Measurements from ENCODE around the gene PLK1. TPM values are rescaled to one million over a fixed set of nuclear protein-coding genes. Genes with fewer than 3 reads are reported as not detected.

Gene PLK1
- total and polyA plus RNA-seq, 2 of the 13 experiments (the other 11 are each of a cell fraction or from before 2014, with no cell fraction given), result 71.5 to 76.3 TPM

DNA sequence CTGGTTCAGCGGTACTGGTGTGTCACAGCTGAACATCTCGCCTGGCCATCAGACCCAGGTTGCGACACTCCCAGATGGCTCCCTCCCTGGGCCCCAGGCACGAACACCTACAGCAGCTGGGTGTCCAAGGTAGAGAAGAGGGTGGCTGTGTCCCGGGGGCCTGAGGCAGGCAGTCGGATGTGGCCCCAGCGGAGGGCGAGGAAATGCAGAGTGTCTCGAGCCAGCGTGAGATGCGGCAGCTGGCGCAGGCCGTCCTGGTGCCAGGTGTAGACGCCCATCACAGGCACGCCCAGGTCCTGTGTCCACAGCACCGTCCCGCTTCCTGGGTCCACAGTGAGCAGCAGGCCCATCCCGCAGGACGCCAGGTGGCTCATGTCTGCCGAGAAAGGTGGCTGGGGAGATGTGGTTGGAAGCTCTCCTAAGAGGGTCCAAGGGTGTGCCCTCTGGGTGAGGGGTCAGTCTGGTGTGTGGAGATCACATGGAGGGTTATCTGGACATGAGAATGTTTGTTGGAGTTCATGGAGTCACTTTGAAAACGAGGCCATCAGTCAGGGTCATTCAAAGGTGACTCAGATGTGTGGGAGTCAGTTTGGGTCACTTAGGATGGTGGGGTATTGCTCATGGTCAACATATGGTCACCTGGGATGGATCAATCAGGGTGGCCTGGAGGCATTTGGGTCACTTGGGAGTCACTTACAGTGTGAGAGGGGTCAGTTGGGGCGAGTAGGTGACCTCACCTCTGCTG lies 26.3 kb downstream of the PLK1 start (continued):
- TF ChIP-seq, protein P1, sequence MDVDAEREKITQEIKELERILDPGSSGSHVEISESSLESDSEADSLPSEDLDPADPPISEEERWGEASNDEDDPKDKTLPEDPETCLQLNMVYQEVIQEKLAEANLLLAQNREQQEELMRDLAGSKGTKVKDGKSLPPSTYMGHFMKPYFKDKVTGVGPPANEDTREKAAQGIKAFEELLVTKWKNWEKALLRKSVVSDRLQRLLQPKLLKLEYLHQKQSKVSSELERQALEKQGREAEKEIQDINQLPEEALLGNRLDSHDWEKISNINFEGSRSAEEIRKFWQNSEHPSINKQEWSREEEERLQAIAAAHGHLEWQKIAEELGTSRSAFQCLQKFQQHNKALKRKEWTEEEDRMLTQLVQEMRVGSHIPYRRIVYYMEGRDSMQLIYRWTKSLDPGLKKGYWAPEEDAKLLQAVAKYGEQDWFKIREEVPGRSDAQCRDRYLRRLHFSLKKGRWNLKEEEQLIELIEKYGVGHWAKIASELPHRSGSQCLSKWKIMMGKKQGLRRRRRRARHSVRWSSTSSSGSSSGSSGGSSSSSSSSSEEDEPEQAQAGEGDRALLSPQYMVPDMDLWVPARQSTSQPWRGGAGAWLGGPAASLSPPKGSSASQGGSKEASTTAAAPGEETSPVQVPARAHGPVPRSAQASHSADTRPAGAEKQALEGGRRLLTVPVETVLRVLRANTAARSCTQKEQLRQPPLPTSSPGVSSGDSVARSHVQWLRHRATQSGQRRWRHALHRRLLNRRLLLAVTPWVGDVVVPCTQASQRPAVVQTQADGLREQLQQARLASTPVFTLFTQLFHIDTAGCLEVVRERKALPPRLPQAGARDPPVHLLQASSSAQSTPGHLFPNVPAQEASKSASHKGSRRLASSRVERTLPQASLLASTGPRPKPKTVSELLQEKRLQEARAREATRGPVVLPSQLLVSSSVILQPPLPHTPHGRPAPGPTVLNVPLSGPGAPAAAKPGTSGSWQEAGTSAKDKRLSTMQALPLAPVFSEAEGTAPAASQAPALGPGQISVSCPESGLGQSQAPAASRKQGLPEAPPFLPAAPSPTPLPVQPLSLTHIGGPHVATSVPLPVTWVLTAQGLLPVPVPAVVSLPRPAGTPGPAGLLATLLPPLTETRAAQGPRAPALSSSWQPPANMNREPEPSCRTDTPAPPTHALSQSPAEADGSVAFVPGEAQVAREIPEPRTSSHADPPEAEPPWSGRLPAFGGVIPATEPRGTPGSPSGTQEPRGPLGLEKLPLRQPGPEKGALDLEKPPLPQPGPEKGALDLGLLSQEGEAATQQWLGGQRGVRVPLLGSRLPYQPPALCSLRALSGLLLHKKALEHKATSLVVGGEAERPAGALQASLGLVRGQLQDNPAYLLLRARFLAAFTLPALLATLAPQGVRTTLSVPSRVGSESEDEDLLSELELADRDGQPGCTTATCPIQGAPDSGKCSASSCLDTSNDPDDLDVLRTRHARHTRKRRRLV (CRISPR knock-in tag; IDR thresholded peaks at IDR 0.05), result no peak
- TF ChIP-seq ATAD3A (CRISPR knock-in tag; IDR thresholded peaks at IDR 0.05), result no peak
- TF ChIP-seq TOPORS (CRISPR knock-in tag; IDR thresholded peaks at IDR 0.05), result no peak
- no peak for TF ChIP-seq MAFF (IDR thresholded peaks at IDR 0.05; ENCODE audit: low read depth, low read length)
- no peak for TF ChIP-seq BRD4 (CRISPR knock-in tag; IDR thresholded peaks at IDR 0.05)
- TF ChIP-seq CHD2 (IDR thresholded peaks at IDR 0.05; ENCODE audit: low read depth, low read length), result no peak
- no peak for TF ChIP-seq SOX13 (IDR thresholded peaks at IDR 0.05)
- TF ChIP-seq SOX13 (CRISPR knock-in tag; conservative IDR thresholded peaks at IDR 0.05 in 1 of 2, IDR thresholded peaks at IDR 0.05 in 1 of 2), result no peak
- TF ChIP-seq, protein P2, sequence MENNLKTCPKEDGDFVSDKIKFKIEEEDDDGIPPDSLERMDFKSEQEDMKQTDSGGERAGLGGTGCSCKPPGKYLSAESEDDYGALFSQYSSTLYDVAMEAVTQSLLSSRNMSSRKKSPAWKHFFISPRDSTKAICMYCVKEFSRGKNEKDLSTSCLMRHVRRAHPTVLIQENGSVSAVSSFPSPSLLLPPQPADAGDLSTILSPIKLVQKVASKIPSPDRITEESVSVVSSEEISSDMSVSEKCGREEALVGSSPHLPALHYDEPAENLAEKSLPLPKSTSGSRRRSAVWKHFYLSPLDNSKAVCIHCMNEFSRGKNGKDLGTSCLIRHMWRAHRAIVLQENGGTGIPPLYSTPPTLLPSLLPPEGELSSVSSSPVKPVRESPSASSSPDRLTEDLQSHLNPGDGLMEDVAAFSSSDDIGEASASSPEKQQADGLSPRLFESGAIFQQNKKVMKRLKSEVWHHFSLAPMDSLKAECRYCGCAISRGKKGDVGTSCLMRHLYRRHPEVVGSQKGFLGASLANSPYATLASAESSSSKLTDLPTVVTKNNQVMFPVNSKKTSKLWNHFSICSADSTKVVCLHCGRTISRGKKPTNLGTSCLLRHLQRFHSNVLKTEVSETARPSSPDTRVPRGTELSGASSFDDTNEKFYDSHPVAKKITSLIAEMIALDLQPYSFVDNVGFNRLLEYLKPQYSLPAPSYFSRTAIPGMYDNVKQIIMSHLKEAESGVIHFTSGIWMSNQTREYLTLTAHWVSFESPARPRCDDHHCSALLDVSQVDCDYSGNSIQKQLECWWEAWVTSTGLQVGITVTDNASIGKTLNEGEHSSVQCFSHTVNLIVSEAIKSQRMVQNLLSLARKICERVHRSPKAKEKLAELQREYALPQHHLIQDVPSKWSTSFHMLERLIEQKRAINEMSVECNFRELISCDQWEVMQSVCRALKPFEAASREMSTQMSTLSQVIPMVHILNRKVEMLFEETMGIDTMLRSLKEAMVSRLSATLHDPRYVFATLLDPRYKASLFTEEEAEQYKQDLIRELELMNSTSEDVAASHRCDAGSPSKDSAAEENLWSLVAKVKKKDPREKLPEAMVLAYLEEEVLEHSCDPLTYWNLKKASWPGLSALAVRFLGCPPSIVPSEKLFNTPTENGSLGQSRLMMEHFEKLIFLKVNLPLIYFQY (CRISPR knock-in tag; IDR thresholded peaks at IDR 0.05; ENCODE audit: borderline replicate concordance), result no peak; the same call in 1 of the 2 replicates
- no peak for TF ChIP-seq ZNF674 (CRISPR knock-in tag; IDR thresholded peaks at IDR 0.05; ENCODE audit: low read depth)
- no peak for TF ChIP-seq ZNF567 (CRISPR knock-in tag; IDR thresholded peaks at IDR 0.05; ENCODE audit: borderline replicate concordance)
- TF ChIP-seq TEAD3 (CRISPR knock-in tag; optimal IDR thresholded peaks at IDR 0.05; ENCODE audit: borderline replicate concordance), result peak; percentile 19
- no peak for TF ChIP-seq THYN1 (CRISPR knock-in tag; IDR thresholded peaks at IDR 0.05; ENCODE audit: borderline replicate concordance, low read depth)
- TF ChIP-seq ZNF484 (CRISPR knock-in tag; IDR thresholded peaks at IDR 0.05; ENCODE audit: borderline replicate concordance, low read depth), result no peak
- no peak for TF ChIP-seq SIX1 (CRISPR knock-in tag; IDR thresholded peaks at IDR 0.05; ENCODE audit: borderline replicate concordance)
- no peak for TF ChIP-seq KDM6A (CRISPR knock-in tag; IDR thresholded peaks at IDR 0.05; ENCODE audit: low read depth)
- no peak for TF ChIP-seq RBAK (CRISPR knock-in tag; IDR thresholded peaks at IDR 0.05)
- 0 out of 2 replicates have a peak, but pooled peaks have one; percentile 29 for TF ChIP-seq ZMYM2 (CRISPR knock-in tag; IDR thresholded peaks at IDR 0.05)
- TF ChIP-seq RELA (CRISPR knock-in tag; IDR thresholded peaks at IDR 0.05), result no peak
- no peak for TF ChIP-seq ZNF552 (CRISPR knock-in tag; IDR thresholded peaks at IDR 0.05; ENCODE audit: borderline replicate concordance)
- no peak for TF ChIP-seq ZNF354B (CRISPR knock-in tag; IDR thresholded peaks at IDR 0.05)

Data from HepG2 (cell line).